GM23338 (cell line): ENCODE measurements around the gene LRP1B. TPM values are rescaled to one million over a fixed set of nuclear protein-coding genes. Genes with fewer than 3 reads are reported as not detected.

Experiments used
- ATAC-seq: fragments of 200-7000 bp; cut with Tn5 transposase; 3 replicates; pipeline ENCODE4 v1.9.1; 2020
- DNase-seq: peaks from one replicate; pipeline ENCODE4 v3.0.0-alpha.2; 2015; ENCODE audit warnings: low spot score
- H2AFZ ChIP-seq: fragments of 200-600 bp; sonication (generic); 2 replicates; pipeline ENCODE4 v1.8.0; 2016; ENCODE audit warnings: antibody characterized with exemption, mild to moderate bottlenecking, moderate library complexity
- H3F3A ChIP-seq: fragments of 200-600 bp; sonication (generic); replicated peaks from 2 replicates; pipeline ENCODE4 v1.8.0; 2017; ENCODE audit warnings: antibody characterized with exemption, mixed run types, low read depth
- H3K27ac ChIP-seq: fragments of 200-600 bp; sonication (generic); 2 replicates; pipeline ENCODE4 v1.6.1; 2016; ENCODE audit warnings: low read depth
- H3K27me3 ChIP-seq: fragments of 200-600 bp; sonication (generic); 2 replicates; pipeline ENCODE4 v1.8.0; 2016; ENCODE audit warnings: mild to moderate bottlenecking, mixed run types, moderate library complexity; ENCODE audit not compliant: insufficient read depth
- H3K36me3 ChIP-seq: fragments of 200-600 bp; sonication (generic); 2 replicates; pipeline ENCODE4 v1.8.0; 2016; ENCODE audit warnings: mild to moderate bottlenecking; ENCODE audit not compliant: insufficient read depth
- H3K4me1 ChIP-seq: fragments of 200-600 bp; sonication (generic); 2 replicates; pipeline ENCODE4 v1.8.0; 2016; ENCODE audit warnings: mild to moderate bottlenecking, moderate library complexity; ENCODE audit not compliant: insufficient read depth
- H3K4me2 ChIP-seq: fragments of 200-600 bp; sonication (generic); 2 replicates; pipeline ENCODE4 v1.7.1; 2017; ENCODE audit warnings: mixed run types
- H3K4me3 ChIP-seq: fragments of 200-600 bp; sonication (generic); 2 replicates; pipeline ENCODE4 v1.6.1; 2016; ENCODE audit warnings: mixed run types
- H3K79me2 ChIP-seq: fragments of 200-600 bp; sonication (generic); replicated peaks from 2 replicates; pipeline ENCODE4 v1.8.0; 2017; ENCODE audit warnings: mild to moderate bottlenecking; ENCODE audit not compliant: insufficient read depth
- H3K9me2 ChIP-seq: fragments of 200-600 bp; sonication (generic); 2 replicates; pipeline ENCODE4 v1.8.0; 2017; ENCODE audit not compliant: insufficient read depth
- H4K20me1 ChIP-seq: fragments of 200-600 bp; sonication (generic); replicated peaks from 2 replicates; pipeline ENCODE4 v1.8.0; 2017; ENCODE audit warnings: mild to moderate bottlenecking; ENCODE audit not compliant: insufficient read depth
- H3K27ac Mint-ChIP-seq: 2 replicates; pipeline ENCODE4 v1.8.0; 2020; ENCODE audit warnings: inconsistent platforms, mild to moderate bottlenecking, moderate library complexity, mixed read lengths
- H3K27me3 Mint-ChIP-seq: 3 replicates; pipeline ENCODE4 v1.8.0; 2022; ENCODE audit warnings: low read depth, mild to moderate bottlenecking, moderate library complexity, mixed read lengths, inconsistent platforms; ENCODE audit not compliant: insufficient read depth, poor library complexity
- H3K36me3 Mint-ChIP-seq: 3 replicates; pipeline ENCODE4 v1.8.0; 2021; ENCODE audit warnings: low read depth, mild to moderate bottlenecking, inconsistent platforms, moderate library complexity, mixed read lengths
- H3K4me1 Mint-ChIP-seq: 3 replicates; pipeline ENCODE4 v1.8.0; 2020; ENCODE audit warnings: mild to moderate bottlenecking, inconsistent platforms, mixed read lengths
- H3K4me3 Mint-ChIP-seq: 3 replicates; pipeline ENCODE4 v1.8.0; 2021; ENCODE audit warnings: moderate library complexity, mild to moderate bottlenecking, inconsistent platforms, mixed read lengths
- H3K9me3 Mint-ChIP-seq: 3 replicates; pipeline ENCODE4 v1.8.0; 2020; ENCODE audit warnings: moderate library complexity, mild to moderate bottlenecking, inconsistent platforms, mixed read lengths
- EZH2 ChIP-seq: fragments of 200-600 bp; sonication (generic); IDR thresholded peaks from one replicate; pipeline ENCODE4 v1.8.0; 2017; ENCODE audit warnings: antibody characterized with exemption, mild to moderate bottlenecking, low read depth; ENCODE audit not compliant: unreplicated experiment
- EZH2phosphoT487 ChIP-seq: fragments of 200-600 bp; sonication (generic); IDR thresholded peaks from one replicate; pipeline ENCODE4 v1.8.1; 2018; ENCODE audit warnings: antibody characterized with exemption; ENCODE audit not compliant: unreplicated experiment
- JUNB ChIP-seq: IDR thresholded peaks from one replicate; pipeline ENCODE4 v1.6.1; 2016; ENCODE audit warnings: antibody characterized with exemption; ENCODE audit not compliant: unreplicated experiment
- NANOG ChIP-seq: IDR thresholded peaks from 2 replicates; pipeline ENCODE4 v1.6.1; 2016; ENCODE audit warnings: antibody characterized with exemption, borderline replicate concordance
- ZNF114 ChIP-seq: fragments of 250-450 bp; sonication (Bioruptor Pico); IDR thresholded peaks from 2 replicates; pipeline ENCODE4 v1.5.0; 2020; ENCODE audit warnings: mild to moderate bottlenecking, moderate library complexity
- ZNF331 ChIP-seq: fragments of 250-450 bp; sonication (Bioruptor Pico); IDR thresholded peaks from 2 replicates; pipeline ENCODE4 v1.5.0; 2020; ENCODE audit warnings: low read depth, mild to moderate bottlenecking, moderate library complexity
- polyA plus RNA-seq: library from polyadenylated mRNA; unstranded; fragments of >200 nt; fragmentation: Nextera tagmentation; extraction: Ambion mirVana; gene quantifications from 2 replicates; pipeline ENCODE4 v1.2.1, GENCODE V29; 2016
- total RNA-seq: library from RNA; depleted of rRNA; stranded (reverse); fragments of >200 nt; shearing (Covaris generic); gene quantifications from 2 replicates; pipeline ENCODE4 v1.2.3, GENCODE V29; 2014
- TF ChIP-seq, protein P1 (sequence below): IDR thresholded peaks from one replicate; pipeline ENCODE4 v1.6.1; 2018; ENCODE audit warnings: antibody characterized with exemption; ENCODE audit not compliant: unreplicated experiment
- TF ChIP-seq, protein P2 (sequence below): fragments of 250-450 bp; sonication (Bioruptor Pico); IDR thresholded peaks from 2 replicates; pipeline ENCODE4 v1.5.0; 2020; ENCODE audit warnings: mild to moderate bottlenecking, moderate library complexity
- TF ChIP-seq, protein P3 (sequence below): IDR thresholded peaks from 2 replicates; pipeline ENCODE4 v1.6.1; 2016; ENCODE audit warnings: antibody characterized with exemption
- TF ChIP-seq, protein P4 (sequence below), 2 experiments: fragments of 200-600 bp in 1 of 2; sonication (generic) in 1 of 2; conservative IDR thresholded peaks; 2 replicates each; pipeline versions ENCODE4 v1.5.1 to v1.6.1; 2016 to 2017; ENCODE audit warnings: antibody characterized with exemption in 2 of 2, low read depth in 2 of 2, mild to moderate bottlenecking in 2 of 2, moderate library complexity in 1 of 2

Gene LRP1B
- total and polyA plus RNA-seq, 2 experiments from 2014 or later: 0.15 to 0.97 TPM

DNA sequence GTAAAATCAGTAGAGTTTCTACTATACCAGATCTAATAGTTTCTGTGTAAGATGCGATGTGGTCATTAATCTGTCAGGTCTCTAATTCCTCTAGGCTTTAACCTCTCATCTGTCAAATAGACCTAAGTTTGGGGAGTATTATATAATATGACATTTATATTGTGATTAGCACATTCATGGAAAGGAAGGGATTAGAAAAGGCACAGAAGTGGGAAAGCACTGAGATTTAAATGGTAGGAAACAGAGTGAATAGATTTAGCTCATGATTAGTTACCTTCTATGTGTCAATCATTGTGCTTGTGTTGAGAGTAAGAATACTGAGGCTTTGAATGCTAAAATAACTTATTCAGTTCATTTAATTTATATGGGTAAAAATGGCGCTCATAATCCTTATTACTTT is 118.0 kb downstream of the LRP1B start:
- H3K36me3 ChIP-seq: no peaks in the 10 kb centered on the region
- Mint-ChIP-seq H3K9me3 (no peaks in the 10 kb centered on the region), H3K27ac (no peak overlapping the region), H3K27me3 (no peaks in the 10 kb centered on the region), H3K4me1 (no peaks in the 10 kb centered on the region), H3K4me3 (no peak overlapping the region), H3K36me3 (no peaks in the 10 kb centered on the region)
- H3K27me3 ChIP-seq: no peaks in the 10 kb centered on the region
- H2AFZ ChIP-seq: no peak overlapping the region
- H3K4me3 ChIP-seq: no peak overlapping the region
- H3K9me2 ChIP-seq: peaks cover 3% of the 10 kb centered on the region; the same call in 1 of the 2 replicates
- no peaks in the 10 kb centered on the region for H3K79me2 ChIP-seq
- DNase-seq (no peak), ATAC-seq (no peak)
- H3K27ac ChIP-seq: no peak overlapping the region
- H3K4me2 ChIP-seq: no peak overlapping the region
- H3F3A ChIP-seq: no peaks in the 10 kb centered on the region
- peaks cover 4% of the 10 kb centered on the region; the same call in 1 of the 2 replicates for H3K4me1 ChIP-seq
- H4K20me1 ChIP-seq: no peaks in the 10 kb centered on the region
- TF ChIP-seq JUNB (no peak), ZNF114 (CRISPR knock-in tag) (no peak), EZH2phosphoT487 (no peak), ZNF331 (no peak), EZH2 (no peak), NANOG (no peak)
- TF ChIP-seq, protein P1, sequence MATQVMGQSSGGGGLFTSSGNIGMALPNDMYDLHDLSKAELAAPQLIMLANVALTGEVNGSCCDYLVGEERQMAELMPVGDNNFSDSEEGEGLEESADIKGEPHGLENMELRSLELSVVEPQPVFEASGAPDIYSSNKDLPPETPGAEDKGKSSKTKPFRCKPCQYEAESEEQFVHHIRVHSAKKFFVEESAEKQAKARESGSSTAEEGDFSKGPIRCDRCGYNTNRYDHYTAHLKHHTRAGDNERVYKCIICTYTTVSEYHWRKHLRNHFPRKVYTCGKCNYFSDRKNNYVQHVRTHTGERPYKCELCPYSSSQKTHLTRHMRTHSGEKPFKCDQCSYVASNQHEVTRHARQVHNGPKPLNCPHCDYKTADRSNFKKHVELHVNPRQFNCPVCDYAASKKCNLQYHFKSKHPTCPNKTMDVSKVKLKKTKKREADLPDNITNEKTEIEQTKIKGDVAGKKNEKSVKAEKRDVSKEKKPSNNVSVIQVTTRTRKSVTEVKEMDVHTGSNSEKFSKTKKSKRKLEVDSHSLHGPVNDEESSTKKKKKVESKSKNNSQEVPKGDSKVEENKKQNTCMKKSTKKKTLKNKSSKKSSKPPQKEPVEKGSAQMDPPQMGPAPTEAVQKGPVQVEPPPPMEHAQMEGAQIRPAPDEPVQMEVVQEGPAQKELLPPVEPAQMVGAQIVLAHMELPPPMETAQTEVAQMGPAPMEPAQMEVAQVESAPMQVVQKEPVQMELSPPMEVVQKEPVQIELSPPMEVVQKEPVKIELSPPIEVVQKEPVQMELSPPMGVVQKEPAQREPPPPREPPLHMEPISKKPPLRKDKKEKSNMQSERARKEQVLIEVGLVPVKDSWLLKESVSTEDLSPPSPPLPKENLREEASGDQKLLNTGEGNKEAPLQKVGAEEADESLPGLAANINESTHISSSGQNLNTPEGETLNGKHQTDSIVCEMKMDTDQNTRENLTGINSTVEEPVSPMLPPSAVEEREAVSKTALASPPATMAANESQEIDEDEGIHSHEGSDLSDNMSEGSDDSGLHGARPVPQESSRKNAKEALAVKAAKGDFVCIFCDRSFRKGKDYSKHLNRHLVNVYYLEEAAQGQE: no peak
- TF ChIP-seq, protein P2, sequence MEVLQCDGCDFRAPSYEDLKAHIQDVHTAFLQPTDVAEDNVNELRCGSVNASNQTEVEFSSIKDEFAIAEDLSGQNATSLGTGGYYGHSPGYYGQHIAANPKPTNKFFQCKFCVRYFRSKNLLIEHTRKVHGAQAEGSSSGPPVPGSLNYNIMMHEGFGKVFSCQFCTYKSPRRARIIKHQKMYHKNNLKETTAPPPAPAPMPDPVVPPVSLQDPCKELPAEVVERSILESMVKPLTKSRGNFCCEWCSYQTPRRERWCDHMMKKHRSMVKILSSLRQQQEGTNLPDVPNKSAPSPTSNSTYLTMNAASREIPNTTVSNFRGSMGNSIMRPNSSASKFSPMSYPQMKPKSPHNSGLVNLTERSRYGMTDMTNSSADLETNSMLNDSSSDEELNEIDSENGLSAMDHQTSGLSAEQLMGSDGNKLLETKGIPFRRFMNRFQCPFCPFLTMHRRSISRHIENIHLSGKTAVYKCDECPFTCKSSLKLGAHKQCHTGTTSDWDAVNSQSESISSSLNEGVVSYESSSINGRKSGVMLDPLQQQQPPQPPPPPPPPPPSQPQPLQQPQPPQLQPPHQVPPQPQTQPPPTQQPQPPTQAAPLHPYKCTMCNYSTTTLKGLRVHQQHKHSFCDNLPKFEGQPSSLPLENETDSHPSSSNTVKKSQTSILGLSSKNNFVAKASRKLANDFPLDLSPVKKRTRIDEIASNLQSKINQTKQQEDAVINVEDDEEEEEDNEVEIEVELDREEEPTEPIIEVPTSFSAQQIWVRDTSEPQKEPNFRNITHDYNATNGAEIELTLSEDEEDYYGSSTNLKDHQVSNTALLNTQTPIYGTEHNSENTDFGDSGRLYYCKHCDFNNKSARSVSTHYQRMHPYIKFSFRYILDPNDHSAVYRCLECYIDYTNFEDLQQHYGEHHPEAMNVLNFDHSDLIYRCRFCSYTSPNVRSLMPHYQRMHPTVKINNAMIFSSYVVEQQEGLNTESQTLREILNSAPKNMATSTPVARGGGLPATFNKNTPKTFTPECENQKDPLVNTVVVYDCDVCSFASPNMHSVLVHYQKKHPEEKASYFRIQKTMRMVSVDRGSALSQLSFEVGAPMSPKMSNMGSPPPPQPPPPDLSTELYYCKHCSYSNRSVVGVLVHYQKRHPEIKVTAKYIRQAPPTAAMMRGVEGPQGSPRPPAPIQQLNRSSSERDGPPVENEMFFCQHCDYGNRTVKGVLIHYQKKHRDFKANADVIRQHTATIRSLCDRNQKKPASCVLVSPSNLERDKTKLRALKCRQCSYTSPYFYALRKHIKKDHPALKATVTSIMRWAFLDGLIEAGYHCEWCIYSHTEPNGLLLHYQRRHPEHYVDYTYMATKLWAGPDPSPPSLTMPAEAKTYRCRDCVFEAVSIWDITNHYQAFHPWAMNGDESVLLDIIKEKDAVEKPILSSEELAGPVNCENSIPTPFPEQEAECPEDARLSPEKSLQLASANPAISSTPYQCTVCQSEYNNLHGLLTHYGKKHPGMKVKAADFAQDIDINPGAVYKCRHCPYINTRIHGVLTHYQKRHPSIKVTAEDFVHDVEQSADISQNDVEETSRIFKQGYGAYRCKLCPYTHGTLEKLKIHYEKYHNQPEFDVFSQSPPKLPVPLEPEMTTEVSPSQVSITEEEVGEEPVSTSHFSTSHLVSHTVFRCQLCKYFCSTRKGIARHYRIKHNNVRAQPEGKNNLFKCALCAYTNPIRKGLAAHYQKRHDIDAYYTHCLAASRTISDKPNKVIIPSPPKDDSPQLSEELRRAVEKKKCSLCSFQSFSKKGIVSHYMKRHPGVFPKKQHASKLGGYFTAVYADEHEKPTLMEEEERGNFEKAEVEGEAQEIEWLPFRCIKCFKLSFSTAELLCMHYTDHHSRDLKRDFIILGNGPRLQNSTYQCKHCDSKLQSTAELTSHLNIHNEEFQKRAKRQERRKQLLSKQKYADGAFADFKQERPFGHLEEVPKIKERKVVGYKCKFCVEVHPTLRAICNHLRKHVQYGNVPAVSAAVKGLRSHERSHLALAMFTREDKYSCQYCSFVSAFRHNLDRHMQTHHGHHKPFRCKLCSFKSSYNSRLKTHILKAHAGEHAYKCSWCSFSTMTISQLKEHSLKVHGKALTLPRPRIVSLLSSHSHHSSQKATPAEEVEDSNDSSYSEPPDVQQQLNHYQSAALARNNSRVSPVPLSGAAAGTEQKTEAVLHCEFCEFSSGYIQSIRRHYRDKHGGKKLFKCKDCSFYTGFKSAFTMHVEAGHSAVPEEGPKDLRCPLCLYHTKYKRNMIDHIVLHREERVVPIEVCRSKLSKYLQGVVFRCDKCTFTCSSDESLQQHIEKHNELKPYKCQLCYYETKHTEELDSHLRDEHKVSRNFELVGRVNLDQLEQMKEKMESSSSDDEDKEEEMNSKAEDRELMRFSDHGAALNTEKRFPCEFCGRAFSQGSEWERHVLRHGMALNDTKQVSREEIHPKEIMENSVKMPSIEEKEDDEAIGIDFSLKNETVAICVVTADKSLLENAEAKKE: no peak
- TF ChIP-seq, protein P3, sequence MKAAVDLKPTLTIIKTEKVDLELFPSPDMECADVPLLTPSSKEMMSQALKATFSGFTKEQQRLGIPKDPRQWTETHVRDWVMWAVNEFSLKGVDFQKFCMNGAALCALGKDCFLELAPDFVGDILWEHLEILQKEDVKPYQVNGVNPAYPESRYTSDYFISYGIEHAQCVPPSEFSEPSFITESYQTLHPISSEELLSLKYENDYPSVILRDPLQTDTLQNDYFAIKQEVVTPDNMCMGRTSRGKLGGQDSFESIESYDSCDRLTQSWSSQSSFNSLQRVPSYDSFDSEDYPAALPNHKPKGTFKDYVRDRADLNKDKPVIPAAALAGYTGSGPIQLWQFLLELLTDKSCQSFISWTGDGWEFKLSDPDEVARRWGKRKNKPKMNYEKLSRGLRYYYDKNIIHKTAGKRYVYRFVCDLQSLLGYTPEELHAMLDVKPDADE: no peak
- TF ChIP-seq, protein P4, sequence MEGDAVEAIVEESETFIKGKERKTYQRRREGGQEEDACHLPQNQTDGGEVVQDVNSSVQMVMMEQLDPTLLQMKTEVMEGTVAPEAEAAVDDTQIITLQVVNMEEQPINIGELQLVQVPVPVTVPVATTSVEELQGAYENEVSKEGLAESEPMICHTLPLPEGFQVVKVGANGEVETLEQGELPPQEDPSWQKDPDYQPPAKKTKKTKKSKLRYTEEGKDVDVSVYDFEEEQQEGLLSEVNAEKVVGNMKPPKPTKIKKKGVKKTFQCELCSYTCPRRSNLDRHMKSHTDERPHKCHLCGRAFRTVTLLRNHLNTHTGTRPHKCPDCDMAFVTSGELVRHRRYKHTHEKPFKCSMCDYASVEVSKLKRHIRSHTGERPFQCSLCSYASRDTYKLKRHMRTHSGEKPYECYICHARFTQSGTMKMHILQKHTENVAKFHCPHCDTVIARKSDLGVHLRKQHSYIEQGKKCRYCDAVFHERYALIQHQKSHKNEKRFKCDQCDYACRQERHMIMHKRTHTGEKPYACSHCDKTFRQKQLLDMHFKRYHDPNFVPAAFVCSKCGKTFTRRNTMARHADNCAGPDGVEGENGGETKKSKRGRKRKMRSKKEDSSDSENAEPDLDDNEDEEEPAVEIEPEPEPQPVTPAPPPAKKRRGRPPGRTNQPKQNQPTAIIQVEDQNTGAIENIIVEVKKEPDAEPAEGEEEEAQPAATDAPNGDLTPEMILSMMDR (conservative IDR thresholded peaks at IDR 0.05; ENCODE audit: low read depth in 2 of 2): no peak
